A549 (cell line): ENCODE measurements around the gene CFAP100.

Experiments used
- CBX2 ChIP-seq: fragments of 200-600 bp; sonication (generic); IDR thresholded peaks from 2 replicates; pipeline ENCODE4 v1.6.1; 2016; ENCODE audit warnings: low read depth, mild to moderate bottlenecking, borderline replicate concordance
- CBX8 ChIP-seq: fragments of 200-600 bp; sonication (generic); IDR thresholded peaks from 2 replicates; pipeline ENCODE4 v1.6.1; 2016
- EP300 ChIP-seq, 2 experiments: fragments of >200 bp; sonication (Bioruptor Twin); formaldehyde crosslinking; IDR thresholded peaks; 2 replicates in 1 of 2; 3 replicates in 1 of 2; pipeline ENCODE4 v1.6.1; 2016 to 2017
- FOSL2 ChIP-seq, 2 experiments: fragments of 450-650 bp in 1 of 2; fragments of >200 bp in 1 of 2; sonication (Bioruptor Twin) in 1 of 2; formaldehyde crosslinking; IDR thresholded peaks; 2 replicates each; pipeline versions ENCODE4 v1.5.0 to v1.6.1; 2016 to 2020; ENCODE audit warnings: mild to moderate bottlenecking in 1 of 2, moderate library complexity in 1 of 2
- POLR2A ChIP-seq: IDR thresholded peaks from 2 replicates; pipeline ENCODE4 v1.6.1; 2012; ENCODE audit warnings: mild to moderate bottlenecking, low read length
- RFX5 ChIP-seq: fragments of 450-650 bp; IDR thresholded peaks from 2 replicates; pipeline ENCODE4 v1.7.1; 2014; ENCODE audit warnings: antibody characterized with exemption, mild to moderate bottlenecking, moderate library complexity
- SREBF2 ChIP-seq: fragments of 450-650 bp; IDR thresholded peaks from 2 replicates; pipeline ENCODE4 v1.6.1; 2014; ENCODE audit warnings: mild to moderate bottlenecking, moderate library complexity
- TF ChIP-seq, protein P1 (sequence below): fragments of >200 bp; sonication (Bioruptor Twin); formaldehyde crosslinking; IDR thresholded peaks from 3 replicates; pipeline ENCODE4 v1.5.1; 2016
- TF ChIP-seq, protein P2 (sequence below): fragments of 250-450 bp; sonication (Bioruptor Pico); IDR thresholded peaks from 2 replicates; pipeline ENCODE4 v1.5.0; 2021; ENCODE audit warnings: mild to moderate bottlenecking, moderate library complexity, borderline replicate concordance
- TF ChIP-seq, protein P3 (sequence below): fragments of 200-600 bp; sonication (generic); IDR thresholded peaks from 2 replicates; pipeline ENCODE4 v1.6.1; 2016; ENCODE audit warnings: antibody characterized with exemption, mild to moderate bottlenecking, moderate library complexity

DNA sequence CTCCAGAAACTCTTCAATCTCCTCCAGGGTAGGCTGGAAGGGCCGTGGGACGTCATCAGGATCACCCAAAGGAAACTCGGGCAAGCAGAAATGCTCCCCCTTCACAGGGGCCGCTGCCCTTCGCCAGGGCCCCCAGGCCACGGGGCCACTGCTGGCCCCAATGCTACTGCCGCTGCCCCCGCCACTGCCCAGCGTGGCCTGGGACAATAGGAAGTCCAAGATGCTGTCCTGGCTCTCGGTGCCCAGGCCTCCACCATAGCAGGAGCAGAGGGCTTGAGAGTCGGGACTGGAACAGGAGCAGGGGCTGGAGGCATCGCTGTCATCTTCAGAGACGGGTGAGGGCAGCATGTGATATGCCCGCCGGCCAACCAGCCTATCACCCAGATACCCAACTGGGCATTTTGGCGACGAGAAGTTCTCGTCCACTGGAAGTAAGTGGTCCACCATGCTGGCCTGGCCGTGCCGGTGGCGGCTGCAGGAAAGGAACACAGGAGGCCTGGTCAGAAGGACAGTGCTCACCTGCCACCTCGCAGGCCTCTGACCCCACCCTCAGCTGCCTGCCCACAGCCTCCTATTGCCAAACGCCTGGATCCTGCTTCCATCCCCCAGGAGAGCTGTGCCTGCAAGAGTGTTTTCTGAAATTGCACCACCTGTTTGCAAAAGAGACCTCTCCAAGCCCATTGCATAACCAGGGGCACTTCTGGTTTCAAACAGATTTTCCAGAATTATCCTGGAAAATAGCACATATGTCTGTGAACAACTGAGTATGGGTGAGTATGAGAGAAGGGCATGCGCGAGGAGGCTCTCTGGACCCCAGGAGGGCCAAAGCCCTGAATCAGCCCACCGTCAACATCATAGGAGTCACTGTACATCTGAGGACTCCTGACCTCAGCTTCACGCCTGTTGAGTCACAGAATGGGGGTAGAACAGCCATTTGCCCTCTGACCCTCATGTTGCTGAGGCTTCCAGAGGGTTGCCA, 41.9 kb upstream of the CFAP100 start:
- TF ChIP-seq EP300 (IDR thresholded peaks at IDR 0.05), result no peak
- TF ChIP-seq, protein P1, sequence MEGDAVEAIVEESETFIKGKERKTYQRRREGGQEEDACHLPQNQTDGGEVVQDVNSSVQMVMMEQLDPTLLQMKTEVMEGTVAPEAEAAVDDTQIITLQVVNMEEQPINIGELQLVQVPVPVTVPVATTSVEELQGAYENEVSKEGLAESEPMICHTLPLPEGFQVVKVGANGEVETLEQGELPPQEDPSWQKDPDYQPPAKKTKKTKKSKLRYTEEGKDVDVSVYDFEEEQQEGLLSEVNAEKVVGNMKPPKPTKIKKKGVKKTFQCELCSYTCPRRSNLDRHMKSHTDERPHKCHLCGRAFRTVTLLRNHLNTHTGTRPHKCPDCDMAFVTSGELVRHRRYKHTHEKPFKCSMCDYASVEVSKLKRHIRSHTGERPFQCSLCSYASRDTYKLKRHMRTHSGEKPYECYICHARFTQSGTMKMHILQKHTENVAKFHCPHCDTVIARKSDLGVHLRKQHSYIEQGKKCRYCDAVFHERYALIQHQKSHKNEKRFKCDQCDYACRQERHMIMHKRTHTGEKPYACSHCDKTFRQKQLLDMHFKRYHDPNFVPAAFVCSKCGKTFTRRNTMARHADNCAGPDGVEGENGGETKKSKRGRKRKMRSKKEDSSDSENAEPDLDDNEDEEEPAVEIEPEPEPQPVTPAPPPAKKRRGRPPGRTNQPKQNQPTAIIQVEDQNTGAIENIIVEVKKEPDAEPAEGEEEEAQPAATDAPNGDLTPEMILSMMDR, result no peak
- TF ChIP-seq, protein P2, sequence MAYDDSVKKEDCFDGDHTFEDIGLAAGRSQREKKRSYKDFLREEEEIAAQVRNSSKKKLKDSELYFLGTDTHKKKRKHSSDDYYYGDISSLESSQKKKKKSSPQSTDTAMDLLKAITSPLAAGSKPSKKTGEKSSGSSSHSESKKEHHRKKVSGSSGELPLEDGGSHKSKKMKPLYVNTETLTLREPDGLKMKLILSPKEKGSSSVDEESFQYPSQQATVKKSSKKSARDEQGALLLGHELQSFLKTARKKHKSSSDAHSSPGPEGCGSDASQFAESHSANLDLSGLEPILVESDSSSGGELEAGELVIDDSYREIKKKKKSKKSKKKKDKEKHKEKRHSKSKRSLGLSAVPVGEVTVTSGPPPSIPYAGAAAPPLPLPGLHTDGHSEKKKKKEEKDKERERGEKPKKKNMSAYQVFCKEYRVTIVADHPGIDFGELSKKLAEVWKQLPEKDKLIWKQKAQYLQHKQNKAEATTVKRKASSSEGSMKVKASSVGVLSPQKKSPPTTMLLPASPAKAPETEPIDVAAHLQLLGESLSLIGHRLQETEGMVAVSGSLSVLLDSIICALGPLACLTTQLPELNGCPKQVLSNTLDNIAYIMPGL (CRISPR knock-in tag), result no peak
- TF ChIP-seq POLR2A, result no peak
- no peak for TF ChIP-seq SREBF2
- TF ChIP-seq, protein P3, sequence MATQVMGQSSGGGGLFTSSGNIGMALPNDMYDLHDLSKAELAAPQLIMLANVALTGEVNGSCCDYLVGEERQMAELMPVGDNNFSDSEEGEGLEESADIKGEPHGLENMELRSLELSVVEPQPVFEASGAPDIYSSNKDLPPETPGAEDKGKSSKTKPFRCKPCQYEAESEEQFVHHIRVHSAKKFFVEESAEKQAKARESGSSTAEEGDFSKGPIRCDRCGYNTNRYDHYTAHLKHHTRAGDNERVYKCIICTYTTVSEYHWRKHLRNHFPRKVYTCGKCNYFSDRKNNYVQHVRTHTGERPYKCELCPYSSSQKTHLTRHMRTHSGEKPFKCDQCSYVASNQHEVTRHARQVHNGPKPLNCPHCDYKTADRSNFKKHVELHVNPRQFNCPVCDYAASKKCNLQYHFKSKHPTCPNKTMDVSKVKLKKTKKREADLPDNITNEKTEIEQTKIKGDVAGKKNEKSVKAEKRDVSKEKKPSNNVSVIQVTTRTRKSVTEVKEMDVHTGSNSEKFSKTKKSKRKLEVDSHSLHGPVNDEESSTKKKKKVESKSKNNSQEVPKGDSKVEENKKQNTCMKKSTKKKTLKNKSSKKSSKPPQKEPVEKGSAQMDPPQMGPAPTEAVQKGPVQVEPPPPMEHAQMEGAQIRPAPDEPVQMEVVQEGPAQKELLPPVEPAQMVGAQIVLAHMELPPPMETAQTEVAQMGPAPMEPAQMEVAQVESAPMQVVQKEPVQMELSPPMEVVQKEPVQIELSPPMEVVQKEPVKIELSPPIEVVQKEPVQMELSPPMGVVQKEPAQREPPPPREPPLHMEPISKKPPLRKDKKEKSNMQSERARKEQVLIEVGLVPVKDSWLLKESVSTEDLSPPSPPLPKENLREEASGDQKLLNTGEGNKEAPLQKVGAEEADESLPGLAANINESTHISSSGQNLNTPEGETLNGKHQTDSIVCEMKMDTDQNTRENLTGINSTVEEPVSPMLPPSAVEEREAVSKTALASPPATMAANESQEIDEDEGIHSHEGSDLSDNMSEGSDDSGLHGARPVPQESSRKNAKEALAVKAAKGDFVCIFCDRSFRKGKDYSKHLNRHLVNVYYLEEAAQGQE, result no peak
- no peak for TF ChIP-seq CBX2
- TF ChIP-seq CBX8, result no peak
- no peak for TF ChIP-seq RFX5
- TF ChIP-seq FOSL2 (IDR thresholded peaks at IDR 0.05), result no peak
- TF ChIP-seq FOSL2 (CRISPR knock-in tag; IDR thresholded peaks at IDR 0.05), result no peak
